ENCODE measurements around the gene TRIM36.

The TRIM36 gene

DNA sequence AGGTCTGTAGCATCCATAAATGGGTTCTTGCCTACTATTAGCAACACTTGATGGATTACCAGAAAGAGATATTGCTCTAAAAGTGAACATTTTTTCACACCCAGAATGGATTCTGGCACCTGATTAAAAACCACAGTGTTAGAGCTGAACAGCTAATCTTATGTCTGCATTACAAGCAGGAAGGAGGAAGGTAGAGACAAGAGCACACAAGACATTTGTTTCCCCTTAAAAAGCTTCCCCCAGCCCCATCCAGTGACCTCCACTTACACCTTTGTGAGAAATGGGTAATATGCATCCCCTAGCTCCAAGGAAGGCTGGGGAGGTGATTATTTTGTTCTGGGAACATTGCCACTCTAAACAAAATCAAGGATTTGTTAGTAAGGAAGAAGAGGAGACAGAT lies 12.0 kb upstream of the TRIM36 start:
- DNase-seq (ENCODE audit: low read depth): no peak
- TF ChIP-seq, protein P1, sequence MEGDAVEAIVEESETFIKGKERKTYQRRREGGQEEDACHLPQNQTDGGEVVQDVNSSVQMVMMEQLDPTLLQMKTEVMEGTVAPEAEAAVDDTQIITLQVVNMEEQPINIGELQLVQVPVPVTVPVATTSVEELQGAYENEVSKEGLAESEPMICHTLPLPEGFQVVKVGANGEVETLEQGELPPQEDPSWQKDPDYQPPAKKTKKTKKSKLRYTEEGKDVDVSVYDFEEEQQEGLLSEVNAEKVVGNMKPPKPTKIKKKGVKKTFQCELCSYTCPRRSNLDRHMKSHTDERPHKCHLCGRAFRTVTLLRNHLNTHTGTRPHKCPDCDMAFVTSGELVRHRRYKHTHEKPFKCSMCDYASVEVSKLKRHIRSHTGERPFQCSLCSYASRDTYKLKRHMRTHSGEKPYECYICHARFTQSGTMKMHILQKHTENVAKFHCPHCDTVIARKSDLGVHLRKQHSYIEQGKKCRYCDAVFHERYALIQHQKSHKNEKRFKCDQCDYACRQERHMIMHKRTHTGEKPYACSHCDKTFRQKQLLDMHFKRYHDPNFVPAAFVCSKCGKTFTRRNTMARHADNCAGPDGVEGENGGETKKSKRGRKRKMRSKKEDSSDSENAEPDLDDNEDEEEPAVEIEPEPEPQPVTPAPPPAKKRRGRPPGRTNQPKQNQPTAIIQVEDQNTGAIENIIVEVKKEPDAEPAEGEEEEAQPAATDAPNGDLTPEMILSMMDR (IDR thresholded peaks at IDR 0.05; ENCODE audit: low read depth, low read length, missing control alignments): no peak

DNA sequence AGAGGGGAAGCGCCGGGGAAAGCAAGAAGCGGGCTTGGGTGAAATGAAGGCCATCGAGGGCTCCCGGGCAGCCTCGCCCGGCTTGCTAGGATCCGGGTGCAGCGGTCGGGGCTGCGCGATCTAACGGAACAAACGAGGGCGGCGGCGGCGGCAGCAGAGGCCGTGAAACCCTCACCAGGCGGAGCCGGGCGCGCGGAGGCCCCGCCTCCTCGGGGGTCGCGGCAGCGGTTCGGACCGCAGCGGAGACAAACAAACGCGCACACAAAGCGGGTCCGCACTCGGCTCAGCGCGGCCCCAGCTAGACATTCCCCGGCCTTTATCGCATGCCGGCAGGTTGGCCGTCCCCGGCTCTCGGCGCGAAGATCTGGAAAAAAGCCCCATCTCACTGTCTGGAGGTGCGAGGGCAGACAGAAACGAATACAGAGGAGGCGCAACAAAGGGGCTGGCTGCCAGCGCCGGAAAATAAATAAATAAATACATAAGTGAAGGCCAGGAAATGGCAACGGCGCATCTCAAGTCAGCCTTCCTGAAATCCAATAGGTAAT lies 10.5 kb upstream of the TRIM36 start:
- no peak for DNase-seq (ENCODE audit: low read depth)
- TF ChIP-seq, protein P1 (IDR thresholded peaks at IDR 0.05; ENCODE audit: low read depth, low read length, missing control alignments): no peak
- H3K4me3 ChIP-seq (ENCODE audit: low read depth, low read length): peak overlapping the region; percentile 50

More for the DNA sequence above, 12.0 kb upstream of the TRIM36 start:
- no peak overlapping the region for H3K4me3 ChIP-seq (ENCODE audit: low read depth, low read length)

DNA sequence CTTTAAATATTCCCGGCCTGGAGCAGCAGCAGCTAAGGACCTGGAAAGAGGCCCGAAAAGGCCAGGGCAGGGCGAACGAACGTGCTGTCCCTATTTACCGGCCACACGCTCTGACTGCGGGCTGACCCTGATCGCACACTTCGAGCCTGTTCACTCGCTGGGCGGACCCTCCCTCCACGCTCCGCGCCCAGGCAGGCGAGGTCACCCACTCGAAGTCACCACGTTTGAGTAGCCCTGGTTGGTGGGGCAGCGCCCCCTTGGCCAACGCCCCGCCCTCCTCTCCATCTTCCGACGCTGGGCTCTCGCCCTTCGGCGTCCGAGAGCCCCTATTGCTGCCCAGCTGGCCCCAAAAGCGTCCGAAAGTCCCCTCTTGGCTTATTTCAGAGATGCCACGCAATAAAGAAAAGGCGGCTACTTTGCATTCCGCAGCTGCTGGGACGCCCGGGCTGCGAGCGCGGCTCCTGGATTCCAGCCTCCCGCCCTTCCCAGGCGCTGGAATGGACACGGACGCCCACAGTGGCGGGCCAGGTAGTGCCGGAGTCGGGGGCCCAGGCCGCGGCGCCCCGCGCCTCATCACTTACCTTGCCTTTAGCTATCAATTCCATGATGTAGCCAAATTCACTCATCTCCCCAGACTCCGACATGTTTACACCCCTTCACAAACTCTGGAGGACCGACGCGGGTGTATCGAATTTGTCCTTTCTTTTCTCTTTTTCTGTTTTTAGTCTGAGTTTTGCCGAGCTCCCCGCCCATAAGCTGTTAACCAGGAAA lies 9.9 kb upstream of the TRIM36 start:
- H3K4me3 ChIP-seq (ENCODE audit: low read depth, low read length): peak overlapping the region; percentile 50
- no peak for DNase-seq (ENCODE audit: low read depth)
- TF ChIP-seq, protein P1 (IDR thresholded peaks at IDR 0.05; ENCODE audit: low read depth, low read length, missing control alignments): no peak

DNA sequence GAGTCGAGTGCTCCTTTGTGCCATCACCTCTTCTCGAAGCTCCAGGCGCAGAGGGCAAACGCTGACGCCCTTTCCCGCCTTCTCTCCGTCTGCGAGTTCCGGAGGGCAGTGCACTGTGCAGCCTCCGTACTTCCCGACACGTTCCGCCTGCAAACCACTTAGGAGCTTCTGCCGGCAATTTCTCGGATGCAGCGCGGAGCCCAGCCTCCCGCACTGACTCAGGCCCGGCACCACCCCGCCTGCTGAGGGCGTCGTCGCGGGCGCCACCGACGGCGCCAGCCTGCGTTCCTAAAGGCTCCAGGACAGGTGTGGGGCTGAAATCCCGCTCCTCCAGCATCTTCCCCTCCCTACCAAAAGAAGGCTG lies 9.3 kb upstream of the TRIM36 start:
- TF ChIP-seq, protein P1 (IDR thresholded peaks at IDR 0.05; ENCODE audit: low read depth, low read length, missing control alignments): no peak
- H3K4me3 ChIP-seq (ENCODE audit: low read depth, low read length): peak overlapping the region; percentile 50; the same call in 1 of the 2 replicates
- DNase-seq (ENCODE audit: low read depth): no peak

DNA sequence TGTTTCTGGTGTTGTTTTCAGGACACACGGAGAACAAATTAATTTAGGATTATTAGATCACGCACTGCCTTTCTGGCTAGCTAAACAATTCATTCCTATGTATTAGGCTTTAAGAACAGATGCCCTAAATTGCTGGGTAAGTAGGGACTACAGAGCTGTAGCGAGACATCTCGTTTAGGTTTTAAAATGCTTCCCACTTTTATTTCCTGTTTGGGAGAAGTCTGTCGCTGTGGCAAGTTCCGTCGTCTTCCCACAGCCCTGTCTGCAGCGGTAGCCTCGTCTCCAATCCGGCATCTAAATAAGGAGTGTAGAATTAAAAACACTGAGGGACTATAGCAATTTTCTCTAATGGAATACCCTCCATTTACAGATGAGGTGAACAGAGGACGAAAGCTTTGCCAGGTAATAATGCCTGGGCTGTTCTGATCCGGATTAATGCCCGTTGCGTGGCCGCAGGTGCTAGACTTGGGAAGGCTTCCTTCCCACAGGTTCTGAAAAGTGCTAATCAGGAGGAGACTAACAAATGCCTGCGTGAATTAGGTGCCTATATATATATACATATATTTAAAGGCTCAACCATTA lies 1.3 kb upstream of the TRIM36 start:
- TF ChIP-seq, protein P1 (IDR thresholded peaks at IDR 0.05; ENCODE audit: low read depth, low read length, missing control alignments): no peak
- peak overlapping the region; percentile 84; the same call in 1 of the 2 replicates for H3K4me3 ChIP-seq (ENCODE audit: low read depth, low read length)
- DNase-seq (ENCODE audit: low read depth): no peak

DNA sequence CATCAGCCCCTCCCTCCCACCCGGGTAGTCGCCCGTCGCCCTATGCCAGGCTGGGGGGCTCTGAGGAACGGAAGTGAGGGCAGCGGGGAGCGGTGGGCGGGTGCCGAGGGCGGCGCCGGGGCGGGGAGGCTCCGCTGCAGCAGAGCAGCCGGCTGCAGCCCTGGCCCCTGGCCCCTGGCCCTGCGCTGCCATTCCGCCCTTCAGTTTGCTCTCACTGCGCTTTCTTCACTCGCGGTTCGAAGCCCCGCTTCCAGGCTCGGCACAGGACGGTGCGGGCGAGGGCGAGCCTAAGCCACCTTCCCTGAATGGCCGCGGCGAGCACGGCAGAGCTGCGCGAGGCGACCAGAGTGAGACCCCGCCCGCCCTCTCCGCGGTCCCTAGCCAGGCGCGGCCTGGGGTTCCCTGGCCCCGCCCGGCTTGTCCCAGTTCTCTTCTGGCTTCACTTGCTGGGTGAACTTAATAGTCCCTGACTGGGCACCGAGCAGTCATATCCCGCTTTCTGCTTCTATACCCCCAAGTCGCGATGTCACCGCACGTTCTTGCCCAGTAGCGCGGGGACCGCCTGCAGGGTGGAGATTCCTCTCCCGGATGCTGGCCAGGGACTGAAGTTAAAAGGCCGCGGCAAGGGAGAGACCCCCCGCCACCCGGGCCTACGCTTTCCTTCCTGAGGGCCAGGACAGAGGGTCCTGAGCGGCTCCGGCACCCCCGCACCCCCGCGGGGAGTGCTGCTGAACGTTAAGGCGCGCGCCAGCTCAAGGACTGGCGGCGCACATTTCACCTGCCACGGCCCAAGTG lies 623 bp upstream of the TRIM36 start:
- TF ChIP-seq, protein P1 (IDR thresholded peaks at IDR 0.05; ENCODE audit: low read depth, low read length, missing control alignments): no peak
- peak overlapping the region; percentile 84 for H3K4me3 ChIP-seq (ENCODE audit: low read depth, low read length)
- DNase-seq (ENCODE audit: low read depth): no peak

All from GM12864 (cell line).